Glomerular endothelial cell (primary cell): ENCODE results near the gene DPH5. TPM values are rescaled to one million over a fixed set of nuclear protein-coding genes. Genes with fewer than 3 reads are reported as not detected.
A peak's percentile ranks its signal among the peaks of the same experiment; 100 is the strongest.
"Not testable (repeated sequence)": the region's sequence is repeated elsewhere in the genome, so short reads cannot be mapped to it uniquely, and the experiment has no call there.

Source experiments
- DNase-seq: peaks from one replicate; pipeline ENCODE4 v3.0.0-alpha.2; 2011; ENCODE audit warnings: low read depth, low spot score; ENCODE audit errors: extremely low read depth
- total RNA-seq: library from RNA; depleted of rRNA; stranded (reverse); fragments of >200 nt; gene quantifications from 2 replicates; pipeline ENCODE4 v1.2.3, GENCODE V29; 2015

Gene DPH5
- total RNA-seq, 1 donor from 2014 or later, result 13.7 TPM

DNA sequence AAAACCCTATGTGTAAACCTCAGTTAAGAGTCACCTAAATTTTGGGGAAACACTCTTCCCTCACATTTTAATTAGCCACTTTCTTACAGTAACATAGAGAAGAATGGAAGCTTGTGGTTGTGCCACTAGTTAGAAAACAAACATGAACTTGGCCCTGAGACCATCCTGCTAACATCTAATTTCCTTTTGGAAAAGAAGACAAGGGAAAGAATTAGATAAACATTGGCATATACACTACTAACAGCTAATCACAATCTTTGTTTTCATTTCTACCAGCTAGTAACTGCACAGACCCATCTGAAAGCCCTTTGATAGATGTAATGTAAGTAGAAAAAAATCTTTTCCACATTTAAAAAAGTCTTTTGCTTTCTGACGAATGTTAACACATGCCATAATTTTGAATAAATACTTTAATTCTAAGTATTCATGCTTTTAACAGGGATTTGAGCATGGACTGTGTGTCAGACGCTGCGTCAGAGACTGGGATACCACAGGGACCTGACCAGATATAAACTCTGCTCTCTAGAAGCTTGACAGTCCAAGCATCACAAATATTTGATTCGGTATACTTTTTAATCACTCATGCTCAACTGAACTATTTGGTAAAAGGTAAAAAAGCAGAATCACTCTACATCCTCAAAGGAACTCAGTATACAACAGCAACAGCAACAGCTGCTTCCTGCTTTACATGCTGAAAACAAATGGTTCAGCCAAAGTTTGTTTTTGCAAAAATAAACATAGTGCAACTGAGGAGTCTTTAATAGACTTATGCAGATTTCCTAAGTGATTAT lies 30.2 kb downstream of the DPH5 start:
- DNase-seq, result peak; percentile 52

DNA sequence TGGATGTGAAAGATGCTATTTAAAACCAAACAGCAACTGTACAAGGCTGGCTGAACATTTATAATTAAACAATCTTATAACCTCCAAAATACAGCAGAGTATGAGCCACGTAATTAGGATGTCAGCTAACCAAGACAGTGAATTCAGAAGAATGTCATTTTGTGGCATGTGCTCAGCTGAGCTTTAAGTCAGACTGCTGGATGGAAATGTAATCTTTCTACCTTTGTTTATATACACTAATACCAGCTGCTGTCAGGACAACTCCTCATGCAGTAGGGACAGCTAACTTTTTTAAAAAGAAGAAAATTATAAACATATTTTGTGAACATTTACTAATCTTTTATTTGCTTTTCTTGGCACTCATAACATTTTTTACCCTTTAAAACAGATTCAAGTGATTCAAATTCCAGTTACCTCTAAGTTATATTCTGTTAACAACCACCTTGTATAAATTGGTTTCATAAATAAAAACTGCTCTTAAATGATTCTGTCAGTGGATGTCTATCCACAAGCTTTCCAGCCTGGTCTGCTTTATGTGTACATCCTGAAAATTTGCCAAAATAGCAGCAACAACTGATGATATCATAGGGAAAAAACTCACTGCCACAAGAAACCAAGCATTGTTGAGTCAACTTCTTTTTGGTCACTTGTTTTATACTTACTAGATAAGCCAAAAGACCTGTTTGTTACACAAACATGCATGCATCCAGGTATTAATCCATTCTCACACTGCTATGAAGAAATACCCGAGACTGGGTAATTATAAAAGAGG lies 36.1 kb downstream of the DPH5 start:
- peak; percentile 65 for DNase-seq

DNA sequence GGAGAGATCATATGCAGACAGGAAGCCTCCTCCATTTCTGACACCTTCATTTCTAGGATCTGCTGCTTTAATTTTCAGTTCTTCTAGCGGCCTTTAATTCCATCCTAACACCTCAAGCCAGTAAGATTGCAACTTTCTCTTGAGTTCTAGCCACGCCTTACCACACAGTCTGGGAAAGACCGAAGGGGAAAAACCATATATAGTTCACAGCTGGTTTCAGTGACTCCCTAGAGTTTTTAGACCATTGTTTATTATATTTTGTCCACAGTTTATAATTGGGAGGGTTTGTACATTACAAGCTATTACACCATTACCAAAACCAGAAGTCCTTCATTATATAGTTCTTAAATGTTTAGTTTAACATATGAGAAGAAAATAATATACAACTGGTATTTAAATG lies 37.5 kb downstream of the DPH5 start:
- no peak for DNase-seq

DNA sequence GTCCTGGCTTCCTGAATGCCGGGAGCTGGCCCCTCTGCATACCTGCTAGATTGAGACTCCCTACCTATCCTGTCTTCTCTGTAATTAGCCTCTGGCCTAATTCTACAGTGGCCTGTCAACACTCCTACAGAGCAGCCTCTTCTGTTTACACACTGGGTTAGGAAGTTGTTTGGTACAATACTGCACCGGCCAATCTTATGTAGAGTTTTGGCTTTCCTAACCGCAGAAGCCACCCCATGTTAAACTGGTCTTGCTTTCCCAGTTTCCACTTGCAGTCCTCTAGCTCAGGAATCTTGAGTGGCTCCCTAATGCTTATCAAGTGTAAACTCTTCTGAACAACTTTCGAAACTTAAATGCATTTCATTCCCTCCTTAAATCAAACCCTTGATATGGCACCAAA lies 42.8 kb downstream of the DPH5 start:
- DNase-seq, result no peak

- DNase-seq, result no peak
These were observed 46.0 kb downstream of the DPH5 start for GRCh38 chr1:100979631-100980030.

DNA sequence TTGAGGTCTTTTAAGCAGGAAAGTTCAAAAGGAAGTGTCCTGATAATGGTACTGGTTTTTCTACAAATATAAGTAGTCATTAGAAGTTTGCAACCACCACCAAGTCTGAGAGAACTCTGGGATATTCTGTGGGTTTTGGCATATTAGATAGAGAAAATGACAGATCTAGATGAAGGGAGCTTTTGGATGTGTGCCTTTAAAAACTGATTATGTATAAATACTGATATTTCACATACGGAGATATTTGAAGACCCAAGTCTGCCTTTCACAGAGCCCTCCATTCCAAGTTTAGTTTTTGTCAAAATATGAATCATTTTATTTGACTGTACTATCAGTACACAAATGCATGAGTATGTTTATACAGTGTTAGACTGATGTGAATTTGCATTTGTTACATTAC lies 48.6 kb downstream of the DPH5 start:
- no peak for DNase-seq

DNA sequence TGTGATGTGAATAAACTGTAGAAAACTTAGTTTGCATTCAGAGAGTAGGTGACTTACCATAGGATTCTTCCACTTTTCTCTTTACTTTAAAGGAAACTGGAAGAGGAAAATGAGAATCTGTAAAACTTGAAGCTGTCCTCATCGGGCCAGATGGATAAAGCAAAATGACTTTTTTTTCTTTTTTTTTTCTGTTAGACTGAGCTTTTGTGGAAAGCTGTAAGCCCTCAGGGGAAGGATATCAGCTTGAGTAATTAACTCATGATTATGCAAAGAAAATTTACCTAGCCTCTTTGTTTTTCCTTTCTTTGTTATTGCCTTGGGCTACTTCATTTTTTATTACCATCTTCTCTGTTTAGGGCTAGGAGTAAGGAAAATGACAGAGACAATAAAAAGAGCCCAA lies 53.4 kb downstream of the DPH5 start:
- DNase-seq, result no peak

GRCh38 chr1:100971021-100971420 lies 54.6 kb downstream of the DPH5 start:
- DNase-seq, result no peak

- DNase-seq, result no peak
These were observed 56.3 kb downstream of the DPH5 start for GRCh38 chr1:100969327-100969726.

- DNase-seq, result no peak
These were observed 57.0 kb downstream of the DPH5 start for GRCh38 chr1:100968621-100969020.

DNA sequence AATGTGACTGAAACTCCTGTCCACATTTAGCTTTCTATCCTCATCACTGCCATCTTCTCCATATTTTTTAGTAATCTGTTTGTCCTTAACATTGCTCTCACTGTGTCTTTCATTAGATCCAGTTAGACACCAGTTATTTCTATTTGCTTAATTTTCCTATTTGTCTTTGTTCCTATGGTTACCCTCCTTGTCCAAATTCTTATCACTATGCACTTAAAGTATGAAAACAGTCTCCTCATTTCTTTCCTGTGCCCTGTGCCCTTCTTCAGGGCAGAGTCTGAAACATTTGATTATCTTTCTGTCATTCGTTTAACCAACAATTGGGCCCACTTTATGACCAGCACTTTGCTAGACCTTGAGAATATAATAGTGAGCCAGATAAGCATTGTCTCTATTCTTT lies 65.5 kb downstream of the DPH5 start:
- DNase-seq, result peak; percentile 31

- DNase-seq, result peak; percentile 56
These were observed 66.0 kb downstream of the DPH5 start for GRCh38 chr1:100959502-100960060.

DNA sequence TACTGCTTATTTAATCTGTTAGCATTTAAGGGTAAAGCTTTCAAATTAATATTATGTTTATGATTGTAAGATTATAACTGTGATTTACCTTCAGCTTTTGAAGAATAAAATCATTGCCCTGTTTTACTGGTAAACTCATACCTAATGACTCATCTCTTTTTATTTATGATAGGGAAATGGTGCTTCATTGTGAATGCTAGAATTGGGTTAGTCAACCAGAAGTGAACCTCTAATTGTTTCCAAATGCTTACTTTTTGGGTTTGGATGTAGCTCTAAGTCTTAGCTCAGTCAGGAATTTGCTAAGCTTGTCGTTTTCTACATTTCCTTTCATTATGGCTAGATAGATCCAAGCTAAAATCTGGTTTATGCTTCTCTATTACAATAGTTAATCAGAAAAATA lies 70.3 kb downstream of the DPH5 start:
- peak; percentile 31 for DNase-seq

DNA sequence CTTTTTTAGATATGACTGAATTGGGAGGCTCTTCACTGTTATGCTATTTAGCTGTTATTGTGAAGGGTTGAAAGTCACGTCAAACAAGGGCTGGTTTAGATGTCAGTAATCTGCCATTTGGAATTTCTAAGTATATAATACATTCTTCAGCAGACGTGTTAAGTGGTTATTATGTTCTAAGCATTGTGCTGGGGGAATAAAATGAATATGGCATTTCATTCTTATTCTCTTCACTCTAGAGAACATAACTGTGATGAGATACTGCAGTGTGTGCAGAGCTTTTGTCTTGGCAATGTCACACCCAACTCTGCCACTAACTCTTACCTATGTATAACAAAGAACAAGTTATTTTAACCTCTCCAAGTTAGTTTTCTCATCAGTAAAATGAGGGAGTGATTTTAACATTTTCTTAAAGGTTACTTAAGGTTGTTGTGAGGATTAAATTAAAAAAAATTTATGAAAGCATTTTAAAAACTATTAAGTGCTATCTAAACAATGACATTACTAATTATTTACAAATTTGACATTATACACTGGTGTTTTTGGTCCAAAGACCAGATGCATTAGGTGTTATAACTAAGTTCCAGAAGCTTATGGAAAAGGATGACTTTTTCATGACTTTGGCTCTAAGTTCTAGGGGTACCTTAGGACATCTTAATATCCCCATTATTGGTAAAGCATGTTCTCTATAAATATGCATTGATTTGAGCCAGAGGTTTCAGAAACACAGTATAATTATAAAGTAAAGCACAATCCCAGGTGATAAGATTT lies 71.4 kb downstream of the DPH5 start:
- DNase-seq, result no peak

GRCh38 chr1:100952970-100953369 lies 72.6 kb downstream of the DPH5 start:
- DNase-seq, result not testable (repeated sequence)

- DNase-seq, result no peak
These were observed 73.4 kb downstream of the DPH5 start for GRCh38 chr1:100952104-100952745.

DNA sequence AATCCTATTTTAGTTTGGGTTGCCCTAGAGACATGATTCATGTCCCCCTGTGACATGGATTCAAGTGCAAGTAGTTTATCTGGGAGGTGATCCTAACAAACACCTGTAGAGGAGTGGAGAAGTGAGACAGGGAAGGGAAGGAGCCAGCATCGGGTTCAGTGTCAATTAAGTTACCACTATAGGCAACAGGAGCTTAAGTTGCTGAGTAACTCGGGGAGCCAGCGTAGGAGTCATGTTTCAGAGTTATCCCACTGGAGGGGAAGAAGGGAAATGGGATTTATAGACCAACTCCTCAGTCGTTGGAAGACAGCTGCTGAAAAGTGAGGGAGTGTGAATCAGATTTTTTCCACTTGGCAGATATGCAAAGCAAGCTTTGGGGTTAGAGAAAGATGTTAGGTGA lies 74.8 kb downstream of the DPH5 start:
- DNase-seq, result no peak

- DNase-seq, result no peak
These were observed 75.2 kb downstream of the DPH5 start for GRCh38 chr1:100950337-100950736.

DNA sequence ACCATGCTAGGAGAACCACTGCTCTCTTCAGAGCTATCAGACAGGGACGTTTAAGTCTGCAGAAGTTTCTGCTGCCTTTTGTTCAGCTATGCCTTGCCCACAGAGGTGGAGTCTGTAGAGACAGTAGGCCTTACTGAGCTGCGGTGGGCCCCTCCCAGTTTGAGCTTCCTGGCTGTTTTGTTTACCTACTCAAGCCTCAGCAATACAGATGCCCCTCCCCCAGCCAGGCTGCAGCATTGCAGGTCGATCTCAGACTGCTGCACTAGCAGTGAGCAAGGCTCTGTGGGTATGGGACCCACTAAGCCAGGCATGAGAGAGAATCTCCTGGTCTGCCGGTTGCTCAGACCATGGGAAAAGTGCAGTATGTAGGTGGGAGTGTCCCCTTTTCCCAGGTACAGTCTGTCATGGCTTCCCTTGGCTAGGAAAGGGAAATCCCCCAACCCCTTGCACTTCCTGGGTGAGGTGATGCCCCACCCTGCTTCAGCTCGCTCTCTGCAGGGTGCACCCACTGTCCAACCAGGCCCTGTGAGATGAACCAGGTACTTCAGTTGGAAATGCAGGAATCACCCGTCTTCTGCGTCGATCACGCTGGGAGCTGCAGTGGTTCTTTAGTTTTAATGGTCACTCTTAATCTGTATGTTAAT lies 75.9 kb downstream of the DPH5 start:
- not testable (repeated sequence) for DNase-seq
